ENCODE results near the gene KXD1. TPM values are rescaled to one million over a fixed set of nuclear protein-coding genes. Genes with fewer than 3 reads are reported as not detected.

Gene KXD1
- total RNA-seq, 1 donor from 2014 or later, result 68.3 TPM

GRCh38 chr19:18531485-18531884, 26.2 kb upstream of the KXD1 start:
- H3K36me3 ChIP-seq, result peaks cover 50% of the 10 kb centered on the region

GRCh38 chr19:18532168-18532890, 25.3 kb upstream of the KXD1 start:
- no peaks in the 10 kb centered on the region for H3K9me3 ChIP-seq
- intact Hi-C loops (cut with DNase I), result no loop called here
- no peak overlapping the region for H3K4me3 ChIP-seq
- no peak overlapping the region for H3K27ac ChIP-seq
- TF ChIP-seq CTCF (IDR thresholded peaks at IDR 0.05), result no peak
- peak; percentile 12 for ATAC-seq
- no peaks in the 10 kb centered on the region for H3K4me1 ChIP-seq
- H3K36me3 ChIP-seq, result peaks cover 58% of the 10 kb centered on the region
- DNase-seq, result no peak
- no peaks in the 10 kb centered on the region for H3K27me3 ChIP-seq

More at GRCh38 chr19:18531485-18531884, 26.2 kb upstream of the KXD1 start:
- H3K9me3 ChIP-seq, result no peaks in the 10 kb centered on the region
- no peak for ATAC-seq
- DNase-seq, result no peak
- no peak overlapping the region for H3K4me3 ChIP-seq
- TF ChIP-seq CTCF (IDR thresholded peaks at IDR 0.05), result no peak
- intact Hi-C loops (cut with DNase I), result no loop called here
- H3K4me1 ChIP-seq, result no peaks in the 10 kb centered on the region
- H3K27me3 ChIP-seq, result no peaks in the 10 kb centered on the region
- no peak overlapping the region for H3K27ac ChIP-seq

- Histone ChIP-seq H3K4me1 (no peaks in the 10 kb centered on the region), H3K27ac (no peak overlapping the region), H3K27me3 (no peaks in the 10 kb centered on the region), H3K4me3 (no peak overlapping the region), H3K36me3 (peaks cover 65% of the 10 kb centered on the region), H3K9me3 (no peaks in the 10 kb centered on the region)
- intact Hi-C loops (cut with DNase I), result no loop called here
- TF ChIP-seq CTCF (IDR thresholded peaks at IDR 0.05), result no peak
- ATAC-seq (no peak), DNase-seq (no peak)
Observed at GRCh38 chr19:18533058-18533457, 24.6 kb upstream of the KXD1 start.

- no peak for TF ChIP-seq CTCF (IDR thresholded peaks at IDR 0.05)
- peaks cover 91% of the 10 kb centered on the region for H3K36me3 ChIP-seq
Observed at GRCh38 chr19:18536475-18536874, 21.2 kb upstream of the KXD1 start.

GRCh38 chr19:18537431-18537830, 20.2 kb upstream of the KXD1 start:
- peaks cover 8% of the 10 kb centered on the region for H3K4me1 ChIP-seq
- ATAC-seq (no peak), DNase-seq (no peak)
- H3K27ac ChIP-seq, result no peak overlapping the region
- peaks cover 83% of the 10 kb centered on the region for H3K36me3 ChIP-seq
- H3K27me3 ChIP-seq, result no peaks in the 10 kb centered on the region
- H3K4me3 ChIP-seq, result no peak overlapping the region
- intact Hi-C loops (cut with DNase I), result no loop called here
- no peaks in the 10 kb centered on the region for H3K9me3 ChIP-seq
- no peak for TF ChIP-seq CTCF (IDR thresholded peaks at IDR 0.05)

More at GRCh38 chr19:18536475-18536874, 21.2 kb upstream of the KXD1 start:
- Histone ChIP-seq H3K4me1 (no peaks in the 10 kb centered on the region), H3K4me3 (no peak overlapping the region), H3K27ac (no peak overlapping the region), H3K9me3 (no peaks in the 10 kb centered on the region), H3K27me3 (no peaks in the 10 kb centered on the region)
- ATAC-seq, result no peak
- intact Hi-C loops (cut with DNase I), result no loop called here
- DNase-seq, result no peak
